ENCODE results near the gene POPDC2. TPM values are rescaled to one million over a fixed set of nuclear protein-coding genes. Genes with fewer than 3 reads are reported as not detected.

Gene POPDC2
- total RNA-seq, 1 donor from 2014 or later = 1.4 TPM

- Mint-ChIP-seq H3K4me1 (ENCODE audit: low read depth, unreplicated experiment) (no peaks in the 10 kb centered on the region), H3K9me3 (ENCODE audit: unreplicated experiment) (peaks cover 2% of the 10 kb centered on the region), H3K27ac (ENCODE audit: unreplicated experiment) (no peak overlapping the region), H3K36me3 (ENCODE audit: unreplicated experiment) (no peaks in the 10 kb centered on the region), H3K27me3 (ENCODE audit: unreplicated experiment) (no peaks in the 10 kb centered on the region), H3K4me3 (ENCODE audit: unreplicated experiment) (no peak overlapping the region)
- no peak for DNase-seq
- TF ChIP-seq CTCF (IDR thresholded peaks at IDR 0.05; ENCODE audit: partially characterized antibody, unreplicated experiment) = no peak
Measured at GRCh38 chr3:119620899-119621298, 39.5 kb downstream of the POPDC2 start.

- Mint-ChIP-seq H3K9me3 (ENCODE audit: unreplicated experiment) (peaks cover 2% of the 10 kb centered on the region), H3K27me3 (ENCODE audit: unreplicated experiment) (no peaks in the 10 kb centered on the region), H3K4me3 (ENCODE audit: unreplicated experiment) (no peak overlapping the region), H3K27ac (ENCODE audit: unreplicated experiment) (no peak overlapping the region), H3K36me3 (ENCODE audit: unreplicated experiment) (no peaks in the 10 kb centered on the region), H3K4me1 (ENCODE audit: low read depth, unreplicated experiment) (no peaks in the 10 kb centered on the region)
- TF ChIP-seq CTCF (IDR thresholded peaks at IDR 0.05; ENCODE audit: partially characterized antibody, unreplicated experiment) = no peak
- DNase-seq = no peak
Measured at GRCh38 chr3:119619094-119619493, 41.3 kb downstream of the POPDC2 start.

- peaks cover 9% of the 10 kb centered on the region for H3K36me3 Mint-ChIP-seq (ENCODE audit: unreplicated experiment)
Measured at GRCh38 chr3:119616056-119616455, 44.3 kb downstream of the POPDC2 start.

GRCh38 chr3:119613872-119614271 is 46.5 kb downstream of the POPDC2 start:
- no peaks in the 10 kb centered on the region for H3K4me1 Mint-ChIP-seq (ENCODE audit: low read depth, unreplicated experiment)
- H3K9me3 Mint-ChIP-seq (ENCODE audit: unreplicated experiment) = no peaks in the 10 kb centered on the region
- TF ChIP-seq CTCF (IDR thresholded peaks at IDR 0.05; ENCODE audit: partially characterized antibody, unreplicated experiment) = no peak
- H3K27ac Mint-ChIP-seq (ENCODE audit: unreplicated experiment) = no peak overlapping the region
- peaks cover 9% of the 10 kb centered on the region for H3K36me3 Mint-ChIP-seq (ENCODE audit: unreplicated experiment)
- DNase-seq = no peak
- H3K4me3 Mint-ChIP-seq (ENCODE audit: unreplicated experiment) = no peak overlapping the region
- no peaks in the 10 kb centered on the region for H3K27me3 Mint-ChIP-seq (ENCODE audit: unreplicated experiment)

More at GRCh38 chr3:119616056-119616455, 44.3 kb downstream of the POPDC2 start:
- H3K27ac Mint-ChIP-seq (ENCODE audit: unreplicated experiment) = no peak overlapping the region
- no peak overlapping the region for H3K4me3 Mint-ChIP-seq (ENCODE audit: unreplicated experiment)
- no peak for DNase-seq
- H3K4me1 Mint-ChIP-seq (ENCODE audit: low read depth, unreplicated experiment) = no peaks in the 10 kb centered on the region
- H3K9me3 Mint-ChIP-seq (ENCODE audit: unreplicated experiment) = peaks cover 2% of the 10 kb centered on the region
- TF ChIP-seq CTCF (IDR thresholded peaks at IDR 0.05; ENCODE audit: partially characterized antibody, unreplicated experiment) = no peak
- H3K27me3 Mint-ChIP-seq (ENCODE audit: unreplicated experiment) = no peaks in the 10 kb centered on the region

GRCh38 chr3:119613201-119613600 is 47.2 kb downstream of the POPDC2 start:
- DNase-seq = no peak
- H3K4me1 Mint-ChIP-seq (ENCODE audit: low read depth, unreplicated experiment) = no peaks in the 10 kb centered on the region
- H3K27ac Mint-ChIP-seq (ENCODE audit: unreplicated experiment) = no peak overlapping the region
- peaks cover 9% of the 10 kb centered on the region for H3K36me3 Mint-ChIP-seq (ENCODE audit: unreplicated experiment)
- H3K9me3 Mint-ChIP-seq (ENCODE audit: unreplicated experiment) = no peaks in the 10 kb centered on the region
- H3K27me3 Mint-ChIP-seq (ENCODE audit: unreplicated experiment) = peaks cover 3% of the 10 kb centered on the region
- TF ChIP-seq CTCF (IDR thresholded peaks at IDR 0.05; ENCODE audit: partially characterized antibody, unreplicated experiment) = no peak
- no peak overlapping the region for H3K4me3 Mint-ChIP-seq (ENCODE audit: unreplicated experiment)
